ENCODE data around the gene SLMAP. TPM values are rescaled to one million over a fixed set of nuclear protein-coding genes. Genes with fewer than 3 reads are reported as not detected.
A peak's percentile ranks its signal among the peaks of the same experiment; 100 is the strongest.

SLMAP gene
- total and polyA plus RNA-seq, 5 experiments from 2014 or later: 19.6 to 70.6 (median 24.5) TPM

- H3K9me3 Mint-ChIP-seq: peaks cover 0 to 2% (median 0%) of the 10 kb centered on the region in 9 donors
- no peak for ATAC-seq
- no peaks in the 10 kb centered on the region for H3K36me3 Mint-ChIP-seq
- no peak for DNase-seq
- POLR2A ChIA-PET: no interaction called here
- no peaks in the 10 kb centered on the region for H3K4me1 Mint-ChIP-seq
- no peaks in the 10 kb centered on the region for H3K27me3 Mint-ChIP-seq
- H3K4me3 Mint-ChIP-seq: no peak overlapping the region
- H3K27ac Mint-ChIP-seq: no peak overlapping the region
Measured at GRCh38 chr3:57731311-57731710, 24.8 kb upstream of the SLMAP start.

DNA sequence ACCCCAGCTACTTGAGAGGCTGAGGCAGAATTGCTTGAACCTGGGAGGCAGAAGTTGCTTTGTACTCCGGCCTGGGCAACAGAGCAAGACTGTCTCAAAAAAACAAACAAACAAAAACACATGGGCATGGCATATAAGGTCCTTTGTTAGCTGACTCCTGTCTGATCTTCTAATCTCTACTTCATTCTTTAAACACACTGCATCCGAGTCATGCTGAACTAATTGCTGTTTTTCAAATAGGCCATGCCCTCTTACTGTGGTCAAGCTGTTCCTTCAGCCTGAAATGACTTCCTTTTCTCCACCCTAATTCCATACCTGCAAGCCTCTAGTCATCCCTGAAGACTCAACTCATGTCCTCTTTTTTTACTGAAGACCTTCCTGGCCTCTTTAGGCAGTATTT is 22.3 kb upstream of the SLMAP start:
- Mint-ChIP-seq H3K4me3 (no peak overlapping the region), H3K27me3 (no peaks in the 10 kb centered on the region), H3K27ac (no peak overlapping the region)

DNA sequence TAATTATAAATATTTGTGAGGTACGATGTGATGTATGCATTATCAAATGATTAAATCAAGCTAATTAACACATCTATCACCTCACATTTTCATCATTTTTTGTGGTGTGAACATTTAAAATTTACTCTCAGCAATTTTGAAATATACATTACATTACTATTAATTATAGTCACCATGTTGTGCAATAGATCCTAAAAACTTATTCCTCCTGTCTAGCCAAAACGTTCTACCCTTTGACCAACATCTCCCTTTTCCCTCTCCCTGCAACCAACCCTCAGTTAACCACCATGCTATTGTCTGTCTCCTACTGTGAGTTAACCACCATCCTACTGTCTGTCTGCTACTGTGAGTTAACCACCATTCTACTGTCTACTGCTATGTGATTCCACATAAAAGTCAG is 20.7 kb upstream of the SLMAP start:
- no peaks in the 10 kb centered on the region for H3K4me1 Mint-ChIP-seq
- H3K4me3 Mint-ChIP-seq: no peak overlapping the region
- no peaks in the 10 kb centered on the region for H3K9me3 Mint-ChIP-seq
- POLR2A ChIA-PET: no interaction called here
- H3K27me3 Mint-ChIP-seq: no peaks in the 10 kb centered on the region
- H3K36me3 Mint-ChIP-seq: no peaks in the 10 kb centered on the region
- H3K27ac Mint-ChIP-seq: no peak overlapping the region
- DNase-seq (no peak), ATAC-seq (no peak)

More for the DNA sequence above, 22.3 kb upstream of the SLMAP start:
- ATAC-seq (no peak), DNase-seq (no peak)
- no peaks in the 10 kb centered on the region for H3K4me1 Mint-ChIP-seq
- POLR2A ChIA-PET: no interaction called here
- no peaks in the 10 kb centered on the region for H3K36me3 Mint-ChIP-seq
- H3K9me3 Mint-ChIP-seq: no peaks in the 10 kb centered on the region

- Mint-ChIP-seq H3K4me3 (no peak overlapping the region), H3K36me3 (no peaks in the 10 kb centered on the region), H3K27ac (no peak overlapping the region), H3K27me3 (no peaks in the 10 kb centered on the region), H3K9me3 (no peaks in the 10 kb centered on the region), H3K4me1 (no peaks in the 10 kb centered on the region)
- ATAC-seq: no peak
- DNase-seq: no peak
- POLR2A ChIA-PET: no interaction called here
Measured at GRCh38 chr3:57737840-57738239, 18.3 kb upstream of the SLMAP start.

GRCh38 chr3:57738391-57738790 is 17.7 kb upstream of the SLMAP start:
- Mint-ChIP-seq H3K9me3 (no peaks in the 10 kb centered on the region), H3K4me3 (no peak overlapping the region), H3K27ac (no peak overlapping the region), H3K4me1 (no peaks in the 10 kb centered on the region), H3K36me3 (no peaks in the 10 kb centered on the region), H3K27me3 (no peaks in the 10 kb centered on the region)
- no peak for ATAC-seq
- DNase-seq: no peak
- POLR2A ChIA-PET: no interaction called here

- no peak for ATAC-seq
- H3K4me1 Mint-ChIP-seq: no peaks in the 10 kb centered on the region
- no peak overlapping the region for H3K4me3 Mint-ChIP-seq
- H3K27ac Mint-ChIP-seq: no peak overlapping the region
- no peaks in the 10 kb centered on the region for H3K36me3 Mint-ChIP-seq
- H3K27me3 Mint-ChIP-seq: no peaks in the 10 kb centered on the region
- POLR2A ChIA-PET: no interaction called here
- no peak for DNase-seq
- H3K9me3 Mint-ChIP-seq: no peaks in the 10 kb centered on the region
Measured at GRCh38 chr3:57740027-57740426, 16.1 kb upstream of the SLMAP start.

DNA sequence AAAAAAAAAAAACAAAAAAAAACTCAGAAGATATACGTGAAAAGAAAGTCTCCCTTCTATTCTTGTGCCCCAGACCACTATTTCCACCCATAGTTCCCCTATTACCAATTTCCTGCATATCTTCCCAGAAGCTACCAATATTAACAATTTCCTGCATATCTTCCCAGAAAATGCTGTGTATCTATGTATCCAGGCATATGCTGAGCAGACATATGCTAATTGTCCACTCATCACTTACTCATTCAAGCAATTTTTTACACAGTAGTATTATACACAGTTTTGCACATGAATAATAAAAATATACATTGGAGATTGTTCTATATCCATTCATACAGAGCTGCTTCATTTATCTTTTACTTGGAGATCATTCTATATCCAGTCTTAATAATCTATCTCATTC is 12.6 kb upstream of the SLMAP start:
- ATAC-seq: no peak
- Mint-ChIP-seq H3K4me1 (no peaks in the 10 kb centered on the region), H3K27ac (no peak overlapping the region), H3K4me3 (no peak overlapping the region), H3K27me3 (no peaks in the 10 kb centered on the region), H3K9me3 (no peaks in the 10 kb centered on the region), H3K36me3 (no peaks in the 10 kb centered on the region)
- no peak for DNase-seq
- POLR2A ChIA-PET: no interaction called here

DNA sequence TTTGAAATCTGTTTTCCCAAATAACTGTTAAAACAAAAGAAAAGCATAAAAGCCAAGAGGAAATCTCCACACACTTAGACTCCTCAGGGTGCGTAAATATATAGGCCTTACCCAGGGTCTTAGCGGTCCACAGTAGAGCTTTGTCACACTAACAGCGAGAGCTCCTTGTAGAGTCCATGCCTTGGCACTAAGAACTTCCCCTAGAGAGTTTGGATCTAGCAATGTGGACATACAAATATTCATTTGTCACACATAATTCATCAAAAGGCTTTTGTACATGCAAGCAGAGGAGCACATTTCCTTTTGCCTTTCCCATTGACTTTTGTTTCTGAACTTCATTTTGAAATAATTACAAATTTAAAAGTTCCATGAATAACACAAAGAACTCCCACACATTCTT is 11.0 kb upstream of the SLMAP start:
- Mint-ChIP-seq H3K27me3 (no peaks in the 10 kb centered on the region), H3K36me3 (no peaks in the 10 kb centered on the region), H3K4me3 (no peak overlapping the region), H3K4me1 (no peaks in the 10 kb centered on the region), H3K27ac (no peak overlapping the region), H3K9me3 (no peaks in the 10 kb centered on the region)
- no peak for ATAC-seq
- POLR2A ChIA-PET: interaction anchor here (0.7 kb wide), 2 partner anchors 407 to 1116 kb away, joined by 5 read pairs; no protein-coding TSS in a partner anchor
- DNase-seq: no peak

GRCh38 chr3:57746156-57747010 is 9.7 kb upstream of the SLMAP start:
- no peak for ATAC-seq
- Mint-ChIP-seq H3K27me3 (no peaks in the 10 kb centered on the region), H3K4me1 (no peaks in the 10 kb centered on the region), H3K36me3 (no peaks in the 10 kb centered on the region), H3K9me3 (no peaks in the 10 kb centered on the region), H3K4me3 (no peak overlapping the region), H3K27ac (no peak overlapping the region)
- DNase-seq: no peak
- POLR2A ChIA-PET: no interaction called here

- ATAC-seq (no peak), DNase-seq (no peak)
- POLR2A ChIA-PET: no interaction called here
- H3K27me3 Mint-ChIP-seq: no peaks in the 10 kb centered on the region
- H3K4me1 Mint-ChIP-seq: no peaks in the 10 kb centered on the region
- no peak overlapping the region for H3K27ac Mint-ChIP-seq
- no peaks in the 10 kb centered on the region for H3K9me3 Mint-ChIP-seq
- no peak overlapping the region for H3K4me3 Mint-ChIP-seq
- no peaks in the 10 kb centered on the region for H3K36me3 Mint-ChIP-seq
Measured at GRCh38 chr3:57749542-57749941, 6.6 kb upstream of the SLMAP start.

DNA sequence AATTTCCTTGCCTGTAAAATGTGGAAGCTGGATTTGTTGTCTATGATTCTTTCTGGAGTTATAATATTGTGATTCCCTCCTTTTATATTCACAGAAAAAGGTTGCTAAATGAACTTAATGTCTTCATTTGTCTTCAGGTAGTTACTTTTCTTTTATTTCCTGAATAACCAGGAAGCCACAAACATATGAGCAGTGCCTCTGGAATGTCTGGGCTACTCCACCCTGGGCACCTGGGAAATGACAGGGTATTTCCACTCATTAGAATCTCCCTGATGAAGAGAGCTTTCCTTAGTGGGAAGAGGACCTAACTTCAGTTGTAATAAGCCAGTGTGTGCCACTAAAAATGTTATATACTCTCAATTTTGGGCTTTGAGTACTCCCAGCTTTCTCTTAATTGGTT is 3.8 kb upstream of the SLMAP start:
- no peak for DNase-seq
- no peaks in the 10 kb centered on the region for H3K27me3 Mint-ChIP-seq
- POLR2A ChIA-PET: no interaction called here
- no peaks in the 10 kb centered on the region for H3K9me3 Mint-ChIP-seq
- peaks cover 0 to 3% (median 2%) of the 10 kb centered on the region in 3 donors for H3K36me3 Mint-ChIP-seq
- no peak for ATAC-seq
- H3K4me1 Mint-ChIP-seq: peaks cover 1 to 12% (median 10%) of the 10 kb centered on the region in 4 donors
- H3K27ac Mint-ChIP-seq: no peak overlapping the region
- no peak overlapping the region for H3K4me3 Mint-ChIP-seq

- H3K27ac Mint-ChIP-seq: no peak overlapping the region
Measured at GRCh38 chr3:57753016-57753415, 3.1 kb upstream of the SLMAP start.

DNA sequence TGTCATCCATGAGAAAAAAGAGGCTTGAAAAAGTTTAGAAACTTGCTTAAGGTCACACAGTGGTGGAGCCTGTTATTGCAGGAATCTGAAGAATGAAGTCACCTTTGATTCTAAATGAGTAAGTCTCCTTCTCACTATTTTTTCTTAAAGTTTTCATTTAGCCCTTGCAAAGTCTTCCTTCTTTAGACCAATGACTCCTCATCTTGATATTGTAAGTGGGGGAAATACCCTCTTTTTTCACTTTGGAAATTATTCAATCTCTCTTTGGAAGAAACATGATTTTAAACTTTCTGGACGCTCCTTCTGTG is 787 bp upstream of the SLMAP start:
- no peaks in the 10 kb centered on the region for H3K9me3 Mint-ChIP-seq
- DNase-seq: peak in 2 of 10 donors; percentile 9 to 36

More at GRCh38 chr3:57753016-57753415, 3.1 kb upstream of the SLMAP start:
- DNase-seq (no peak), ATAC-seq (no peak)
- H3K9me3 Mint-ChIP-seq: no peaks in the 10 kb centered on the region
- peaks cover 4 to 19% (median 17%) of the 10 kb centered on the region in 4 donors for H3K4me1 Mint-ChIP-seq
- H3K36me3 Mint-ChIP-seq: peaks cover 0 to 4% (median 2%) of the 10 kb centered on the region in 3 donors
- POLR2A ChIA-PET: interaction anchor here (0.6 kb wide), 1 partner anchor 14 kb away, joined by 3 read pairs; no protein-coding TSS in a partner anchor
- H3K27me3 Mint-ChIP-seq: no peaks in the 10 kb centered on the region
- H3K4me3 Mint-ChIP-seq: no peak overlapping the region

More for the DNA sequence above, 787 bp upstream of the SLMAP start:
- H3K4me1 Mint-ChIP-seq: peaks cover 4 to 41% (median 34%) of the 10 kb centered on the region in 4 donors
- H3K27me3 Mint-ChIP-seq: no peaks in the 10 kb centered on the region
- H3K36me3 Mint-ChIP-seq: peaks cover 0 to 15% (median 13%) of the 10 kb centered on the region in 3 donors
- peak in 1 of 2 donors; percentile 15 for ATAC-seq
- H3K4me3 Mint-ChIP-seq: peak overlapping the region; percentile 89 to 98 (median 94)
- H3K27ac Mint-ChIP-seq: peak overlapping the region; percentile 94 to 98 (median 96)
- POLR2A ChIA-PET: interaction anchor here (0.5 to 2.9 kb wide), 8 partner anchors 59 to 552 kb away, joined by 3 to 28 read pairs (median 6); partner anchors contain the start of genes ARF4, DENND6A, HTD2 and PDE12
